Spleen (tissue), 7 donors: ENCODE data around the gene GPR34.

ENCODE experiments used
- POLR2A ChIP-seq, 3 donors: fragments of 450-650 bp; IDR thresholded peaks; one replicate each; pipeline ENCODE4 v1.5.1; 2017; ENCODE audit warnings: antibody characterized with exemption in 3 of 3, mild to moderate bottlenecking in 1 of 3
- POLR2AphosphoS5 ChIP-seq, 3 donors: sonication (generic); formaldehyde crosslinking; IDR thresholded peaks; one replicate each; pipeline ENCODE4 v1.5.1; 2017; ENCODE audit warnings: antibody characterized with exemption in 3 of 3
- TF ChIP-seq, protein P1 (sequence below), 11 experiments: fragments of 200-600 bp in 7 of 11; fragments of 450-650 bp in 4 of 11; sonication (generic) in 4 of 11; IDR thresholded peaks in 8 of 11; conservative IDR thresholded peaks in 3 of 11; 1 replicate in 7 of 11; 2 replicates in 4 of 11; pipeline versions ENCODE4 v1.4.0 to v1.8.0; 2016 to 2021; ENCODE audit warnings: antibody characterized with exemption in 11 of 11, inconsistent platforms in 4 of 11, mild to moderate bottlenecking in 1 of 11
- donor health status: DM: no; HTN: no; CAD: no; lungs with moderate emphysema.
- donor health status: DM: no; HTN: no; CAD: no.
- donor health status: DM: no; HTN: no; CAD: no.

DNA sequence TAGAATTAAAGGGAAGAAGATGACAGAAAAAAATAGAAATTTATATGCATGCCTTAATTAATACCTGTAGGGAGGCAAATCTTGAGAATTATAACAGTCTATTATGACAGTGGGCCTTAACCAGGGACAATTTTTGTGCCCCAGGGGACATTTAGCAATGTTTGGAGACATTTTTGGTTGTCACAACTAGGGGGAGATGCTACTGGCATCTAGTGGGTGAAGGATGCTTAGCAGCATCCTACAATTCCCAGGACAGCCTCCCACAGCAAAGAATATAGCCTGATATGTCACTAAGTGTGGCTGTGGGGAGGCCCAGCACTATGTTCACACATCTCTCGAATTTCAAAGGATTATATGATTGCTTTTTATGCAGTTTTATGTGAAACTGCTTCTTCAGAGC, 45.8 kb downstream of the GPR34 start:
- TF ChIP-seq, protein P1, sequence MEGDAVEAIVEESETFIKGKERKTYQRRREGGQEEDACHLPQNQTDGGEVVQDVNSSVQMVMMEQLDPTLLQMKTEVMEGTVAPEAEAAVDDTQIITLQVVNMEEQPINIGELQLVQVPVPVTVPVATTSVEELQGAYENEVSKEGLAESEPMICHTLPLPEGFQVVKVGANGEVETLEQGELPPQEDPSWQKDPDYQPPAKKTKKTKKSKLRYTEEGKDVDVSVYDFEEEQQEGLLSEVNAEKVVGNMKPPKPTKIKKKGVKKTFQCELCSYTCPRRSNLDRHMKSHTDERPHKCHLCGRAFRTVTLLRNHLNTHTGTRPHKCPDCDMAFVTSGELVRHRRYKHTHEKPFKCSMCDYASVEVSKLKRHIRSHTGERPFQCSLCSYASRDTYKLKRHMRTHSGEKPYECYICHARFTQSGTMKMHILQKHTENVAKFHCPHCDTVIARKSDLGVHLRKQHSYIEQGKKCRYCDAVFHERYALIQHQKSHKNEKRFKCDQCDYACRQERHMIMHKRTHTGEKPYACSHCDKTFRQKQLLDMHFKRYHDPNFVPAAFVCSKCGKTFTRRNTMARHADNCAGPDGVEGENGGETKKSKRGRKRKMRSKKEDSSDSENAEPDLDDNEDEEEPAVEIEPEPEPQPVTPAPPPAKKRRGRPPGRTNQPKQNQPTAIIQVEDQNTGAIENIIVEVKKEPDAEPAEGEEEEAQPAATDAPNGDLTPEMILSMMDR (IDR thresholded peaks at IDR 0.05 in 8 of 11, conservative IDR thresholded peaks at IDR 0.05 in 3 of 11): peak in 6 of 11 experiments; percentile 11 to 36 (median 22)
- no peak for TF ChIP-seq POLR2A (IDR thresholded peaks at IDR 0.05)
- TF ChIP-seq POLR2AphosphoS5 (IDR thresholded peaks at IDR 0.05): no peak
